Tibial nerve (tissue), 4 donors: Measurements from ENCODE around the gene RAB11FIP3.

ENCODE experiments used
- CTCF ChIP-seq, 5 experiments: fragments of 200-600 bp in 3 of 5; fragments of 450-650 bp in 2 of 5; sonication (generic) in 3 of 5; IDR thresholded peaks; one replicate each; pipeline ENCODE4 v1.5.1; 2016 to 2019; ENCODE audit warnings: antibody characterized with exemption in 5 of 5, mild to moderate bottlenecking in 3 of 5, moderate library complexity in 2 of 5
- EP300 ChIP-seq, 2 donors: sonication (generic); formaldehyde crosslinking; IDR thresholded peaks; one replicate each; pipeline ENCODE4 v1.6.1; 2017; ENCODE audit warnings: antibody characterized with exemption in 2 of 2, mild to moderate bottlenecking in 1 of 2
- POLR2A ChIP-seq, 2 donors: fragments of 450-650 bp; IDR thresholded peaks; one replicate each; pipeline ENCODE4 v1.6.1; 2017; ENCODE audit warnings: antibody characterized with exemption in 2 of 2, mild to moderate bottlenecking in 2 of 2, moderate library complexity in 2 of 2

- no peak for TF ChIP-seq CTCF (IDR thresholded peaks at IDR 0.05)
- no peak for TF ChIP-seq EP300 (IDR thresholded peaks at IDR 0.05)
- no peak for TF ChIP-seq POLR2A (IDR thresholded peaks at IDR 0.05)
These were observed 44.8 kb upstream of the RAB11FIP3 start for GRCh38 chr16:380762-381011.
